ENCODE data around the gene MED26. TPM values are rescaled to one million over a fixed set of nuclear protein-coding genes. Genes with fewer than 3 reads are reported as not detected.

MED26 gene
- total and polyA plus RNA-seq, 2 of the 8 experiments (the other 6 are each of a cell fraction or from before 2014, with no cell fraction given): 5.3 to 10.7 TPM

- H3K23me2 ChIP-seq (ENCODE audit: low read depth, low read length): no peaks in the 10 kb centered on the region; the same call in 1 of the 2 replicates
- H4K5ac ChIP-seq (ENCODE audit: insufficient read length, low read depth, low read length): no peak overlapping the region
- no peak overlapping the region for H3K18ac ChIP-seq (ENCODE audit: extremely low read depth, low read length)
- no peak for DNase-seq (ENCODE audit: low read depth in 1 of 2, low spot score in 2 of 2)
- no peak overlapping the region for H2BK120ac ChIP-seq (replicated peaks; ENCODE audit: low read depth, low read length)
- ChIA-PET POLR2A (ENCODE audit: partially characterized antibody) (interaction anchor here (0.6 to 0.8 kb wide), 2 partner anchors 14 to 41 kb away, joined by 3 to 6 read pairs; no protein-coding TSS in a partner anchor), CTCF (ENCODE audit: partially characterized antibody) (interaction anchor here (1.6 kb wide), 1 partner anchor 38 kb away, joined by 3 read pairs; no protein-coding TSS in a partner anchor)
- no peak overlapping the region for H2BK20ac ChIP-seq (ENCODE audit: low read length)
- H2BK5ac ChIP-seq (ENCODE audit: low read depth, low read length): no peak overlapping the region
- no peak overlapping the region for H4K91ac ChIP-seq (replicated peaks; ENCODE audit: insufficient read length, low read length)
- H3K27me3 ChIP-seq (replicated peaks in 1 of 4; ENCODE audit: control insufficient read depth in 3 of 4, extremely low read depth in 1 of 4, insufficient read depth in 3 of 4, low read length in 3 of 4): no peaks in the 10 kb centered on the region
- FAIRE-seq: no peak
- no peak overlapping the region for H2AK5ac ChIP-seq (ENCODE audit: low read depth, low read length)
- no peak overlapping the region for H3K27ac ChIP-seq (ENCODE audit: low read depth, low read length)
- no peak overlapping the region for H2AFZ ChIP-seq (ENCODE audit: low read length)
- no peak overlapping the region for H3K14ac ChIP-seq (ENCODE audit: insufficient read length)
- no peaks in the 10 kb centered on the region for H3K79me2 ChIP-seq (ENCODE audit: control insufficient read depth in 1 of 2, insufficient read depth in 2 of 2, low read length in 2 of 2)
- no peak overlapping the region for H3K9ac ChIP-seq (replicated peaks in 1 of 4; ENCODE audit: extremely low read depth in 1 of 4, low read depth in 3 of 4, low read length in 3 of 4)
- H3K23ac ChIP-seq (ENCODE audit: insufficient read length): no peak overlapping the region
- H3K9me3 ChIP-seq (ENCODE audit: insufficient read depth in 2 of 2, low read depth in 1 of 2, low read length in 1 of 2): no peaks in the 10 kb centered on the region
- H2BK12ac ChIP-seq (ENCODE audit: low read depth, low read length): no peak overlapping the region
- peaks cover 0 to 15% (median 6%) of the 10 kb centered on the region in 4 experiments; a peak in 4 of 8 replicates for H3K36me3 ChIP-seq (ENCODE audit: control insufficient read depth in 2 of 4, insufficient read depth in 4 of 4, low read length in 3 of 4)
- H3K4me2 ChIP-seq (ENCODE audit: insufficient read depth in 1 of 2, low read depth in 2 of 2, low read length in 2 of 2): no peak overlapping the region
- H3K4me1 ChIP-seq (replicated peaks in 1 of 4; ENCODE audit: control insufficient read depth in 3 of 4, insufficient read depth in 4 of 4, low read length in 3 of 4): no peaks in the 10 kb centered on the region
- no peak overlapping the region for H2BK15ac ChIP-seq (ENCODE audit: low read length)
- no peak overlapping the region for H3K4ac ChIP-seq (replicated peaks; ENCODE audit: insufficient read length, low read depth, low read length)
- no peak overlapping the region for H3K56ac ChIP-seq (replicated peaks; ENCODE audit: insufficient read length, low read depth, low read length)
- no peak overlapping the region for H4K8ac ChIP-seq (ENCODE audit: extremely low read depth, insufficient read depth, low read length)
- no peaks in the 10 kb centered on the region for H4K20me1 ChIP-seq (replicated peaks in 1 of 2; ENCODE audit: control insufficient read depth in 1 of 2, insufficient read depth in 2 of 2, low read length in 2 of 2)
- H3K4me3 ChIP-seq (ENCODE audit: extremely low read depth in 1 of 4, insufficient read depth in 2 of 4, low read depth in 3 of 4, low read length in 4 of 4): no peak overlapping the region
- no peaks in the 10 kb centered on the region for H3K79me1 ChIP-seq (ENCODE audit: low read depth, low read length)
- no peak for TF ChIP-seq SUZ12 (IDR thresholded peaks at IDR 0.05; ENCODE audit: low read length)
- no peak for TF ChIP-seq JUN (IDR thresholded peaks at IDR 0.05; ENCODE audit: low read depth, low read length)
- TF ChIP-seq GABPA (IDR thresholded peaks at IDR 0.05; ENCODE audit: borderline replicate concordance, insufficient read depth, low read length): no peak
- TF ChIP-seq BACH1 (IDR thresholded peaks at IDR 0.05; ENCODE audit: low read length): no peak
- no peak for TF ChIP-seq KDM4A (IDR thresholded peaks at IDR 0.05; ENCODE audit: low read depth, low read length, severe bottlenecking)
- TF ChIP-seq BCL11A (IDR thresholded peaks at IDR 0.05; ENCODE audit: low read depth in 2 of 2, low read length in 2 of 2): no peak
- no peak for TF ChIP-seq TCF12 (IDR thresholded peaks at IDR 0.05; ENCODE audit: low read depth, low read length)
- no peak for TF ChIP-seq CHD2 (IDR thresholded peaks at IDR 0.05; ENCODE audit: low read length)
- no peak for TF ChIP-seq CBX8 (IDR thresholded peaks at IDR 0.05; ENCODE audit: borderline replicate concordance, low read depth, low read length)
- TF ChIP-seq ATF3 (IDR thresholded peaks at IDR 0.05; ENCODE audit: insufficient read depth, low read depth, low read length): no peak
- TF ChIP-seq SRF (IDR thresholded peaks at IDR 0.05; ENCODE audit: low read depth, low read length): no peak
- no peak for TF ChIP-seq CEBPB (IDR thresholded peaks at IDR 0.05; ENCODE audit: low read depth, low read length)
- no peak for TF ChIP-seq EZH2 (IDR thresholded peaks at IDR 0.05; ENCODE audit: low read depth, low read length, severe bottlenecking)
- no peak for TF ChIP-seq ZNF274 (IDR thresholded peaks at IDR 0.05; ENCODE audit: borderline replicate concordance, extremely low read depth, low read length)
- no peak for TF ChIP-seq RXRA (IDR thresholded peaks at IDR 0.05; ENCODE audit: insufficient read depth, low read depth, low read length)
Measured at GRCh38 chr19:16677055-16677454, 49.1 kb upstream of the MED26 start.

Measured in H1 (cell line).